HCEC 1CT (cell line): Measurements from ENCODE around the gene SNRNP35.
"Not testable (repeated sequence)": the region's sequence is repeated elsewhere in the genome, so short reads cannot be mapped to it uniquely, and the experiment has no call there.

ENCODE experiments used
- DNase-seq: peaks from one replicate; pipeline ENCODE4 v3.0.0-alpha.2; 2017

Gene SNRNP35

DNA sequence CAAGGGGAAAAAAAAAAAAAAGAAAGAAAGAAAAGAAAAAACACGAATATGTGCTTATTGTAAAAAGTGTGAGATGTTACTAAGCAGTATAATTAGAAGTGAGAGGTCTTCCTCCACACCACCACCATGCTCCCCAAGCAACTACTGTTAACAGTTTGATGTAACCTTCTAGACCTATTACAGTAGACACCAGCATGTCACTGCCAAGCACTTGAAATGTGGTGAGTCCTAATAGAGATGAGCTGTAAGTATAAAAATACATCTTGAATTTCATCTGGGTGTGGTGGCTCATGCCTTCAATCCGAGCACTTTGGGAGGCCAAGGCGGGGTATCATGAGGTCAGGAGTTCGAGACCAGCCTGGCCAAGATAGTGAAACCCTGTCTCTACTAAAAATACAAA, 8.1 kb upstream of the SNRNP35 start:
- no peak for DNase-seq

DNA sequence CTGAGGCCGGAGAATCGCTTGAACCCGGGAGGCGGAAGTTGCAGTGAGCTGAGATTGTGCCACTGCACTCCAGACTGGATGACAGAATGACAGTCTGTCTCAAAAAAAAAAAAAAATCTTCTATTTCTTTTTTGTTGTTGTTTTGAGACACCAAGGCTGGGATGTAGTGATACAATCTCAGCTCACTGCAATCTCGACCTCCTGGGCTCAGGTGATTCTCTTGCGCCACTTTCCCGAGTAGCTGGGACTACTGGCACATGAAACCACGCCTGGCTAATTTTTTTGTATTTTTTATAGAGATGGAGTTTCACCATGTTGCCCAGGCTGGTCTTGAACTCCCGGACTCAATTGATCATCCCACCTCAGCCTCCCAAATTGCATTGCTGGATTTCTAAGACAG, 7.3 kb upstream of the SNRNP35 start:
- DNase-seq = no peak

DNA sequence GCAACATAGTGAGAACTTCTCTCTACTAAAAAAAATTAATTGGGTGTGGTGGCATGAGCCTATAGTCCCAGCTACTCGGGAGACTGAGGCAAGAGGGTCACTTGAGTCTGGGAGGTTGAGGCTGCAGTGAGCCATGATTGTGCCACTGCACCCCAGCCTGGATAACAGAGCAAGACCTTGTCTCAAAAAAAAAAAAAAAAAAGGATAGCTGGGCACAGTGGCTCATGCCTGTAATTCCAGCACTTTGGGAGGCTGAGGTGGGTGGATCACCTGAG, 5.7 kb upstream of the SNRNP35 start:
- DNase-seq = not testable (repeated sequence)

DNA sequence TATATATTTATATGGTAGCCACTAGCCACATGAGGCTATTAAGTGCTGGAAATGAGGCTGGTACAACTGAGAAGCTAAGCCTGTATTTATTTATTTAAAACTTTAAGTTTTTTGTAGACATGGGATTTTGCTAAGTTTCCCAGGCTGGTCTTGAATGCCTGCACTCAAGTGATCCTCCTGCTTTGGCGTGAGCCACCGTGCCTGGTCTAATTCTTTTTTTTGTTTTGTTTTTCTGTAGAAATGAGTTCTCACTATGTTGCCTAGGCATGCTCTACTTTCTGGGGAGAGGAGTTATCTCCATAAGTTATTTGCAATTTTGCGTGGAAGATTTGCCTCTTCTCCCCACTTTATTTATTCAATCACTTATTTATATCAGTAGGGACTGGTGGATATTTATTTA, 4.8 kb upstream of the SNRNP35 start:
- DNase-seq = no peak

DNA sequence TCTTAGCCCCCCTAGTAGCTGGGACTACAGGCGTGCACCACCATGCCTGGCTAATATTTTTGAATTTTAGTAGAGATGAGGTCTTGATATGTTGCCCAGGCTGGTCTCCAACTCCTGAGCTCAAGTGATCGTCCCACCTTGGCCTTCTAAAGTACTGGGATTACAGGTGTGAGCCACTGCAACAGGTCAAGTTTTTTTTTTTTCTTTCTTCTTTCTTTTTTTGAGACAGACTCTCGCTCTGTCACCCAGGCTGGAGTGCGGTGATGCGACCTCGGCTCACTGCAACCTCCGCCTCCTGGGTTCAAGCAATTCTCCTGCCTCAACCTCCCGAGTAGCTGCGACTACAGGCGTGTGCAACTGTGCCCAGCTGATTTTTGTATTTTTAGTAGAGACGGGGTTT, 5.2 kb downstream of the SNRNP35 start:
- DNase-seq = not testable (repeated sequence)

DNA sequence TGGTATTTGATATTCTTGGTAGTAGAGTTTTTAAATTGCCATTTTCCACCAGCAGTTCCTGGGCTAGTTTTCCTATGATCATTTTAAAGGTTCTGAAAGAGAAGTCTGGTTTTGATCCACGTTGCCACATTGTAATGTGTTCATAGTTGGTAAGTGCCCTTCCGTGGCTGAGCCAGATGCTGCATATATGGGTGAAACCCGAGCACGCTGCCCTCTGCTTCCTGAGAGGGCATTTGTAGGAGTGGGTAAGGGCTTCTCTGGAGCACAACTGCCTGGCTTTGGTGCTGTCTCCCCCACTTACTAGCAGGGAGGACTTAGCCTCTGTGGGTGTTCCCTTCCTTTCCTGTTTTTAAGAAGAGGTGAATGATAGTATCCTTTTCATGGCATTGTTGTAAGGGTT, 7.1 kb downstream of the SNRNP35 start:
- no peak for DNase-seq

DNA sequence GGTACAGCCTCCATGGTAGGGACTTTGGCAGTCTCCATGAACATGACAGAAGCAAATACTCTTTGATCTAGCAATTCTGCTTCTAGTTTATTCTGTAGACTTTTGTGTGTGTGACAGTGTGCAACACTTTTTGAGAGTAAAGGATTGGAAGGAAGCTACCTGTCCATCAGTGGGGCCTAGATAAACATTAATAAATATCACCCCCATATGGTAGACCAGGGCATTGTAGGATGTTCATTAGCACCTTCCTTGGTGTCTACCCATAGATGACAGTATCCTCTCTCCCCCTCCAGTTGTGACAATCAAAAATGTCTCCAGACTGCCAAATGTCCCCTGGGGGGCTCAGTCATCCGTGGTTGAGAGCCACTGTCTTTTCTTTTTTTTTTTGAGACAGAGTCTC, 10.8 kb downstream of the SNRNP35 start:
- DNase-seq = no peak

DNA sequence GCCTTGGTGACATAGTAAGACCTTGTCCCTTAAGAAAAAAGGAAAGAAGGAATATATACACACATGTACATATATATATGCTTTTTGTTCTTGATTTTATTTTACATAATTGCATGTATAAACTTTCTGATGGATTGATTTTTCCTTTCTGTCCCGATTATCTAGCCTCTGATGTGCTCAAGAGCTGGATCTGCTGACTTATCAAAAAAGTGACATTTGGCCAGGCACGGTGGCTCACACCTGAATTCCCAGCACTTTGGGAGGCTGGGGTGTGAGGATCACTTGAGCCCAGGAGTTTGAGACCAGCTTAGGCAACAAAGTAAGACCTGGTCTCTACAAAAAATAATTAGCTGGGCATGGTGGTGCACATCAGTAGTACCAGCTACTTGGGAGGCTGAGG, 12.0 kb downstream of the SNRNP35 start:
- DNase-seq = no peak

DNA sequence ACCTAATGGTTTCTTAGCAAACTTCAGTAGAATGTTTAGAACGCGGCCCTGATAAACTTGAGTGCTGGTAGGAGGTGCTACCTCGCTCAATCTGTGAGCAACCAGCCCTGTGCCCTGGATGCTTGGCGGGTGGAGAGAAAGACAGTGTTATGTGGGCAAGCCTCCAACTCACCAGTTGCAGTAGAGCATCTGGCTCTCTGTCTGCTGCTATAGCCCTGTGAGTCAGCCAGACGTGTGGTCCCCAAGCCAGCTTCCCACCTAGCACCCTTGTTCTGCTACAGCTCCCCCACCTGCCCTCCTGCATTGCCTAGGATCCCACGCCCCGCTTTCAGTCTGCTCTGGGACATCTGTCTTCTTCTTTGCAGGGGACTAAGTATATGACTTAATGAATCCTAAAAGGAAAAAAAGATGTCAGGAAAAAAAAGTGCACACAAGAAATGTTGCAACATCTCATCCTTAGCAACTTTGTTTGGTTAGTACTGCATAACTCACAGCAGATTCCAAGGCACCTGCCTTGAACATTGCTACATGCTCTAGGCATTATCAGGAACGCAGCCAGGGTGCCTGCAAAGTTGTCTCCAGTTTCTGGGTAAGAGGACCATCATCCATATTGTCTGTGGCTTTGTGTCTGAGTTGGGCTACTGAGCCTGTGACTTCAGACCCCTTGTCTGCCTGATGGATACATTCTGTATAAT, 13.6 kb downstream of the SNRNP35 start:
- peak; percentile 81 for DNase-seq

DNA sequence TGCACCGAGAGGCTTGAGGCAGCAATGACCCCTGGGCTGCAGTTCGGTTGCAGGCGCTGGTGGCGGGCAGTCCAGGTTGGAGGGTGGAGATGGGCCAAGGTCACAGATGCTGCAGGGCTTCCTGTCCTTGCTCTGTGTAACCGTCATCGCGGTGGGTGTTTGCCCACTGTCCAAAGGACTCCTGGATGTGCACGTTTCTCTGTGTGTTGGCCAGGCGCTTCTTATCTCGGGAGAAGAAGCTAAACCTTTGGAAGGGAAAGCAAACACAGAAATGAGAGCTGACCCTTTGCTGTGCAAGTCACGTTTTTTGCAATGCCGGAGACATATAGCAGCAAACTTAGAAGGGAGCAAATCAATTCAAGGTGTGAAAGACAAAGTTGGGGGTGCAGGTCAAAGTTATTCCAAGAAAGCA, 14.5 kb downstream of the SNRNP35 start:
- DNase-seq = no peak

DNA sequence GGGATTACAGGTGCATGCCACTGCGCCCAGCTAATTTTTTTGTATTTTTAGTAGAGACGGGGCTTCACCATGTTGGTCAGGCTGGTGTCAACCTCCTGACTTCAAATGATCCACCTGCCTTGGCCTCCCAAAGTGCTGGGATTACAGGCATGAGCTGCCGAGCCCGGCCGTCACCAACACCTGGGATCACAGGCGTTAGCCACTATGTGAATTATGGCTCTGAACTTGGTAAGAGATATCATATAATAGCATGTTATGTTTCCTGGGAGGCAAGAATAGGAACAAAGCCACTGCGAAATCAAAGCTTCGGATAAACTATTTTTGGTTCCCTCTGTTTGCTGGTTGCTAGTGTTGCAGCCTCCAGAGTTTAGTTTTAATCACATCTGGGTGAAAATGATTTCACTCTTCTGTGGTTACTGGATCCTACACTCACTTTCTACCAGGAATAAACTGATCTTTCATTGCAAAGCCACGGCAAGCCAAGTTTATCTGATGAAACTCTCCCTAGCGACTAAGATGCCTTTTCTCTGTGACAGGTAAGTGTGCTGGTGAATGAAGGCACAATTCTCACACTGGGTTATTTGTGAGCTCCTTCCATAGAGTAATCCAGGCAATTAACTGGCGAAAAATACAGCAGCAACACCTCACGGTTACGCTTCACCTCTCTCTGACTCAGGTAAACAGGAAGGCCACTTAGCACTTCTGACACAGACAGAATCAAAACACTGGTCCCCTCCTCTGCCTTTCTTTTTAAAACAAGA, 16.7 kb downstream of the SNRNP35 start:
- no peak for DNase-seq

DNA sequence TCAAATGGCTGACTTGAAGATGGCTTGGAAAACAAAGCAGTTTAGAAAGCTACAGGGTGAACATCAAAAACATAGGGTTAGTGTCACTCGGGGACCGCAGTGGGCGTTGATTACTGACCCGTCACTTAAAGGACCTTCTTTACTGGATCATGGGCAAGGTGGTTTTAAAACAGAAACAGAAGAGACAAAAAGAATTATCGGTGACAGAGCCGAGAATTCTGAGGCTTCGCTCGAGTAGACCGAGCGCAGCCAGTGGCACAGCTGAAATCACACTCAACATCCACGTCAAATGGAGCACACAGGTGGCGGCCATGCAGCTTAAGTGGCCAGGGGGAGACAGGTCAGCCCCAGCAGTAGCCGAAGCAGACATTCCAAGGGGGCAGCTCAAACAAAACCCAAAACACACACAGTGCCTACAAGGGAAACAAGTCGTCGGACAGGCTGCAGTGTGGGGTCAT, 17.3 kb downstream of the SNRNP35 start:
- no peak for DNase-seq

DNA sequence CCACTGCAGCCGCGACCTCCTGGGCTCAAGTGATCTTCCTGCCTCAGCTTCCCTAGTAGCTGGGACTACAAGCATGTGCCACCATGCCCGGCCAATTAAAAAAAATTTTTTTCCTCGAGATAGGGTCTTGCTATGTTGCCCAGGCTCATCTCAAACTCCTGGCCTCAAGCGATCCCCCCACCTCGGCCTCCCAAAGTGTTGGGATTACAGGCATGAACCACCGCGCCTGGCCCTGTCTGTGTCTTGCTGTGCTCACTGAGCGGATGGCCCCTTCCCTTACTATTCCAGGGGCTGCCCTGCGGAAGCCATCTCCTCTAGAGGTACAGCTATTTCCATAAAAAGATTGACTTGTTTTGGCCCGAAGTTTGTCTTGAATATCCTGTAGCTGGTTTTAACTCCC, 20.1 kb downstream of the SNRNP35 start:
- DNase-seq = no peak

DNA sequence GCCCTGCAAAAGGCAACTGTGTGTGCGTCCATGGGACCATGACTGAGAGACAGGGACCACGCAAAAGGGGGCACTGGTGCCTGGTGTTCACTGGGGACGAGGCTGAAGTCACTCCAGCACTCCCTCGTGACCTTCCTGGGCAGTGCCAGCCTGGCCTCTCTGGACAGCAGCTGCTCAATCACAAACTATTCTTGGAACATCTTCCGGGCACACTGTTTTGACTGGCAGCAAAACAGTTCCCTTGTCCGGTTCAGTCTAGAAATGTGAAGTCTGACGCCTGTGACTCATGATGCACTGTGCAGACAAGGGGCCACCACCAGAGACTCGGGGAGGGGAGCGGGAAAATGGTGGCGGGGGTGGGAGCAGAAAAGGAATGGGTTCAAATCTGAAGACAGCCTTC, 20.8 kb downstream of the SNRNP35 start:
- peak; percentile 13 for DNase-seq

DNA sequence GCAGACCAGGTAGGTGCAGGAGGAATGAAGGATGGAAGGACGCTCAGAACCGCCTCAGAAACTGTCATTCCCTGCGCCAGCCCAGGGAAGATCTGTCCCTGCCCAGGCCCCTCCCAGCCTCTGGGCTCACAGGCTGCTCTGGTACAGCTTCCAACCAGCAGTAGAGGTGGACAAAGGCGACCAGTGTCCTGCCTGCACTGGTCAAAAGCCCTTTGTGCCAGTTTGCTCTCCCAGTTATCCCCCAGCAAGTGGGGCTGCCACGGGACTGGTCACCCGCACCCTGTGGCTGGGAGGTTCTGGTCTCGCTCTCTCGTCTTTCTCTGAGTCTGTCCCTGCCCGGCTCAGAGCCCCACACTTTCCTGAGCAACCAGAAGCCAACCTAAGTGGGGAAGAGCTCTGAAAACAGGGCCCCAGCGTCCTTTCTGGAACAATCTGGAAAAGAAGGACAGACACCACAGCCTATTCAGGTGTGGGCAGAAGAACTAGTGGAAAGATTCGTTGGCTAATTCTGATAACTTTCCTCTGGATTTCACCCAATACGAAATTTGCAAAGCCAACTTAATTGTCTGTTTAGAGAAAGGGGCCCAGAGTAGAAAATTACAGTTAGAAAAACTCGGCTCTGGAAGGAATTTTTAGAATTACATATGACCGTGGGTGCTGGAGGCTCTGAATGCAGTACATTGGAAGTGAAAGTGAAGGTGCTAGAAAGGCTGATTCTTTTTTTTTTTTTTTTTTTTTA, 21.7 kb downstream of the SNRNP35 start:
- no peak for DNase-seq

DNA sequence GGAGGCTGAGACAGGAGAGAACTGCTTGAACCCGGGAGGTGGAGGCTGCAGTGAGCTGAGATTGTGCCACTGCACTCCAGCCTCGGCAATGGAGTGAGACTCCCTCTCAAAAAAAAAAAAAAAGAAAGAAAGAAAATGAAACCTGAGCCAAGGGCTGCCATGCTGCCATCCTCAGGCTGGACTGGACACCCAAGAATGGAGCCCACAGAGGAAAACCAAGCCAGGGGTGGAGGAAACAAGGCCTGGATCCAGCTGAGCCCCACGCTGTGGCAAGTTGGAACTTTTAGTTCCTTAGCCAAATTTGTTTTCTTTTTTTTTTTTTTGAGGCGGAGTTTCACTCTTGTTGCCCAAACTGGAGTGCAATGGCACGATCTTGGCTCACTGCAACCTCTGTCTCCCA, 23.3 kb downstream of the SNRNP35 start:
- DNase-seq = not testable (repeated sequence)

DNA sequence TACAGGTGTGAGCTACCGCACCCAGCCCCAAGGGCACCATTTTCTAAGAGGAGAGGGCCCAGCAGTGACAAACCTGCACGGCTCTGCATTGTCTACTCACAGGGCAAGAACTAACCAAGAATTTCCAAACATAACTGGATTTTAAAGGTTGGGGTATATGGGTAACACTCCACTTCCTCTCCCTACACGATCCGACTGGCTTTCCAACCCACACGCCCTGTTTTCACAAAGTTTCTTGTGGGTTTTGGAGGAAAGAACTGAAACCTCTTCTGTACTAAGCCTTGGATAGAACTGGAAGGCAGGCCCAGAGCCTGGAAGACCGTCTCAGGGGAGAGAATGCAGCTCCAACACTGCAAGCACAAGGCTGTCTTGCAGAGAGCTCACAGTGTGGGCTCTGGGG, 24.9 kb downstream of the SNRNP35 start:
- DNase-seq = no peak

DNA sequence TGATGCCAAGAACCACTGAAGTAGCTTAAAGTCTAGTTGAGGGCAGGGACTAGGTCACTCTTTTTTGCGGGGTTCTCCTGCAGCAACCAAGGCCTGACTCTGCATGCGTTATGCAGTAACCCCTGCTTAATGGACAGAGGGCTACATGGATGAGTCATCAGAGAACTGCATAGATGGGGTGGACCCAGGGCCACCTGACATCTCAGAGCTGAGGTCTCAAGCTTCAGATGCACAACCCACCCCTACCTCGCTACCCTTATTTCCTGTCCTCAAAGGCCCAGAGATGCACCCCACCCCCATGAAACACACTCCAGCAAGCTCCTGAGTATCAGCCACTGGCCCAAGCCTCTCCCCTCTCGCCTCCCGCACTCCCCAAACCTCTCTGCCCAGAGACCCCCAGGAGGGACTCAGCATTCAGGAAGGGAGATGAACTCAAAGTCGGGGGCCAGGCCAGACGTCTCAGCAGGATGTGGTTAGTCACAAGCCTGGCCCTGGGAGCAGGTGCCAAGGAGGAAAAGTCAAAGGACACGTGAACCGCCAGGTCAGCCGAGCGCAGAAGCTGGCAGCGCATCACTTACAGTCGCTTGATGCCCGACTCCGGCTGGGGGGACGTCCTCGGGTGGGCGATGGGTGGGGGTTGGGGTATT, 25.8 kb downstream of the SNRNP35 start:
- DNase-seq = no peak

DNA sequence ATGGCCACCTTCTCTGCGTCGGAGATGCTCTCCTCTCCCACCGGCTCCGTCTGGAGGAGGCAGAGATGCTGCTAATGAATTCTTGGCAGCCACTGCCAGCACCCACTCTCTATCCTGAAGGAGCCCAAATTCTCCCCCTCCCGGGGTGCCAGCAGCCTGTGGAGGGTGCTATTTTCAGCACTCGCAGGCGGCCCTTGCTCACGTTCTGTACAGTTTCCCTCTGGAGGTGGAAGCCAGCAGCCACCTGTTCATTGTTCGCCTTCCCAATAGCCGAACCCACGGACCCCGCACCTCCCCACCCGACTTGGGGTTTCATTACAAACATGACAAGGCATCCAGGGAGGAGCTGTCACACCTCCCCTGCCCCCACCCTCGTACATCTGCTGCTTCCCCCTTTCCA, 27.8 kb downstream of the SNRNP35 start:
- no peak for DNase-seq

DNA sequence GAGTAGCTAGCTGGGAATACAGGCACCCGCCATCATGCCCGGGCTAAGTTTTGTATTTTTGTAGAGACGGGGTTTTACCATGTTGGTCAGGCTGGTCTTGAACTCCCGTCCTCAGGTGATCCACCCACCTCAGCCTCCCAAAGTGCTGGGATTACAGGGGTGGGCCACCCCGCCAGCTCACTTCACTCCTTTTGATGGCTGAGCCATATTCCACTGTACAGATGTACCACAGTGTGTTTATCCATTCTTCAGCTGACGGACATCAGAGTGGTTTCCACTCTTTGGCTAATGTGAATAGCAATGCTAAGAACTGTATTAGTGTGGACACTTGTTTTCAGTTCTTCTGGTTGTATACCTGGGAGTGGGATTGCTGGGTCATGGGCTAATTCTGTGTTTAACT, 29.5 kb downstream of the SNRNP35 start:
- DNase-seq = no peak

DNA sequence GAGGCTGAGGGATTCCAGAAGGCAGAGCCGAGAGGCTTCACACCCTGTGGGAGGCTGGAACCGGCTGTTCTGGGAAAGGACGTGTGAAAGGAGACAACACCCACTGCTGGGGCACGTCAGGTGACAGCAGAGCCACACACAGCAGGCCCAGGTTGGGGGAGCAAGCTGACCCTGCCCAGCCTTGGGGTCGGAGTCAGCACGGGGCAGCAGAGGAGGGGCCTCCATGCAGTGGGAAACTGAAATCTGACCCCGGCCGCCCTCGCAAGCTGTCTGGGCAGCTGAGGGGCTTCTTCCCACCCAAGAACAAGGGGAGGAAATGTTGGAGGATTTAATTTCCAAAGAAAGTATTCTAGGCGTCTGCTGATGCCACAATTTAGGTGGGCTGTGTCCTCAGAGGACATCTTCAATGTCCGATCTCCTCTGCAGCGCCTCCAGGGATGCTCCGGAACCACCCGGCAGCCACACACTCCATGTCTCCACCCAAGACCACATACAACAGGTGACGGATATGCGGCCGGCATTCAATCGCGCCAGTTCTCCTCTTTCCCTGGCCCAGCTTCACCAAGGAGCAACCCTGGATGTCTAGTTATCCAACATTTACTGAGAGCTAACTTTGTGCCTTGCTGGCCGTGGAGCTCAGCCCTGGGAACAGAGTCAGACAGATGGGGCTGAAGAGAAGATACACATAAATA, 30.7 kb downstream of the SNRNP35 start:
- DNase-seq = no peak

DNA sequence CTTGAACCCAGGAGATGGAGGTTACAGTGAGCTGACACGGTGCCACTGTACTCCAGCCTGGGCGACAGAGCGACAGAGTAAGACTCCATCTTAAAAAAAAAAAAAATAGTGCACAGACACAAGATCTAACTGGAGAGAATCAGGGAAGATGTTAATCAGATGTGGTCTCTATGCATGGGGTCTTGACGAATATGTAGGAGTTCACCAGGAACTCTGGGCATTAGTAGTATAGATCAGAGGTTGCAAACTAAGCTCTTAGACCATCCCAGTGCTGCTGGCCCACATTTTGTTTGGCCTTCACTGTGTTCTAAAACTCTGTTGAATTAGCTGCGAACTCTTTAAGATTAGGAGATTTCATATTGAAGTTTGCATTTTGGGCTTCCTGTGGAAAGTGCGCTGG, 31.6 kb downstream of the SNRNP35 start:
- DNase-seq = no peak

DNA sequence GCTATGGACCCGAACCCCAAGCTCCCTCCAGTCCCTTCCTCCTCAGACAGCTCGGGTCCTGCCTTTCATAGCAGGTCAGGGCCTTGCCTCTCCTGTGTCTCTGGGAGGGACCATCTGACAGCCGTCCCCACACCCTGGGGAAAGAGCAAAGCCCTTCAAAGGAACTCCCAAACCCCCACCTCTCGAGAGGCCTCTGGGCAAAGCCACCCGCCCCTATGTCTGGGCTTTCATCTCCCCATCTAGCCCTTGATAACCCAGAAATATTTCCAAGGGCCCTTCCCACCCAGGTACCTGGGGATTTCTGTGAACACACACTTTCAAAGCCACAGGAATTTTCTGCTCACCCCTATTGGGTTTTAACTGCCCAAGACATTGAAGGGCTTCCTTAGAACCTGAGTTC, 32.1 kb downstream of the SNRNP35 start:
- no peak for DNase-seq
